Prostate gland (tissue), 2 donors: Measurements from ENCODE around the gene TGFB2.

Experiments
- POLR2A ChIP-seq: fragments of 450-650 bp; IDR thresholded peaks from one replicate; pipeline ENCODE4 v1.6.1; 2016; ENCODE audit warnings: antibody characterized with exemption, mild to moderate bottlenecking
- POLR2AphosphoS5 ChIP-seq: sonication (generic); formaldehyde crosslinking; IDR thresholded peaks from one replicate; pipeline ENCODE4 v1.6.1; 2017; ENCODE audit warnings: antibody characterized with exemption
- TF ChIP-seq, protein P1 (sequence below), 4 experiments: fragments of 200-600 bp in 2 of 4; fragments of 450-650 bp in 2 of 4; sonication (generic) in 2 of 4; IDR thresholded peaks; 1 replicate in 3 of 4; 2 replicates in 1 of 4; pipeline ENCODE4 v1.5.1; 2016 to 2019; ENCODE audit warnings: antibody characterized with exemption in 4 of 4, mild to moderate bottlenecking in 2 of 4, moderate library complexity in 2 of 4

DNA sequence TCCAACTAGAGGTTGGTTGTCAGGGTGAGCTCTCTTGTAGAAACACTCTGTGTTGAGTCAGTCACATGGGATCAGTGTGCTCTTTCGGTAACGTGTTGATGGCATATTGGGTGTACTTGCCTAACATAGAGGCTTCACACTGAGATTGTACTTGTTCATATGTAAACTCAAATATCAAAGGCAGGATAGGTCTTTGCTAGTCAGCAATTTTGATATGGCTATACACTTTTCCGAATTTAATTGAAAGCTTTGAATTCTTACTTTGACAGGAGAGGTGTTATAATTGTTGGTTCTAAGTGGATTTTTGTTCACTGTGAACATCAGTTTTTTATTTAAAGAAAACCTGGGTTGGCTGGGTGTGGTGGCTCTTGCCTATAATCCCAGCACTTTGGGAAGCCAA is 16.4 kb upstream of the TGFB2 start:
- TF ChIP-seq, protein P1, sequence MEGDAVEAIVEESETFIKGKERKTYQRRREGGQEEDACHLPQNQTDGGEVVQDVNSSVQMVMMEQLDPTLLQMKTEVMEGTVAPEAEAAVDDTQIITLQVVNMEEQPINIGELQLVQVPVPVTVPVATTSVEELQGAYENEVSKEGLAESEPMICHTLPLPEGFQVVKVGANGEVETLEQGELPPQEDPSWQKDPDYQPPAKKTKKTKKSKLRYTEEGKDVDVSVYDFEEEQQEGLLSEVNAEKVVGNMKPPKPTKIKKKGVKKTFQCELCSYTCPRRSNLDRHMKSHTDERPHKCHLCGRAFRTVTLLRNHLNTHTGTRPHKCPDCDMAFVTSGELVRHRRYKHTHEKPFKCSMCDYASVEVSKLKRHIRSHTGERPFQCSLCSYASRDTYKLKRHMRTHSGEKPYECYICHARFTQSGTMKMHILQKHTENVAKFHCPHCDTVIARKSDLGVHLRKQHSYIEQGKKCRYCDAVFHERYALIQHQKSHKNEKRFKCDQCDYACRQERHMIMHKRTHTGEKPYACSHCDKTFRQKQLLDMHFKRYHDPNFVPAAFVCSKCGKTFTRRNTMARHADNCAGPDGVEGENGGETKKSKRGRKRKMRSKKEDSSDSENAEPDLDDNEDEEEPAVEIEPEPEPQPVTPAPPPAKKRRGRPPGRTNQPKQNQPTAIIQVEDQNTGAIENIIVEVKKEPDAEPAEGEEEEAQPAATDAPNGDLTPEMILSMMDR (IDR thresholded peaks at IDR 0.05): no peak
- TF ChIP-seq POLR2A (no peak), POLR2AphosphoS5 (no peak)
